Activated CD4-positive, alpha-beta memory T cell treated with anti-CD3 and anti-CD28 coated beads for 36 hours (primary cell): Measurements from ENCODE around the gene CD93. TPM values are rescaled to one million over a fixed set of nuclear protein-coding genes. Genes with fewer than 3 reads are reported as not detected.

Source experiments
- CTCF ChIA-PET: fragments of 350-600 bp; sonication (Branson Sonifier 250); formaldehyde crosslinking; loops from one replicate; lab custom pipeline; 2021; ENCODE audit warnings: antibody characterized with exemption, inconsistent platforms; lab: Charles Lee
- POLR2A ChIA-PET: fragments of 350-600 bp; sonication (Branson Sonifier 250); formaldehyde crosslinking; loops from one replicate; lab custom pipeline; 2021; ENCODE audit warnings: antibody characterized with exemption; lab: Charles Lee
- DNase-seq: peaks from one replicate; pipeline ENCODE4 v3.0.0-alpha.2; 2020
- H3K27ac Mint-ChIP-seq: one replicate; pipeline ENCODE4 v1.8.0; 2021; ENCODE audit warnings: mixed read lengths
- H3K27me3 Mint-ChIP-seq: one replicate; pipeline ENCODE4 v1.8.0; 2021; ENCODE audit warnings: mixed read lengths
- H3K36me3 Mint-ChIP-seq: one replicate; pipeline ENCODE4 v1.8.0; 2021; ENCODE audit warnings: mixed read lengths
- H3K4me1 Mint-ChIP-seq: one replicate; pipeline ENCODE4 v1.8.0; 2021; ENCODE audit warnings: low read depth, mixed read lengths
- H3K4me3 Mint-ChIP-seq: one replicate; pipeline ENCODE4 v1.8.0; 2021; ENCODE audit warnings: mild to moderate bottlenecking, mixed read lengths
- H3K9me3 Mint-ChIP-seq: one replicate; pipeline ENCODE4 v1.8.0; 2021; ENCODE audit warnings: mixed read lengths
- intact Hi-C: fragments of 100-400 bp; cut with micrococcal nuclease; formaldehyde crosslinking; loops from one replicate; pipeline ENCODE4 v1.15.1; 2023
- total RNA-seq, 2 experiments: library from RNA; stranded (reverse); gene quantifications; one replicate each; pipeline ENCODE4 v1.2.3, GENCODE V29; 2021

Gene CD93, protein sequence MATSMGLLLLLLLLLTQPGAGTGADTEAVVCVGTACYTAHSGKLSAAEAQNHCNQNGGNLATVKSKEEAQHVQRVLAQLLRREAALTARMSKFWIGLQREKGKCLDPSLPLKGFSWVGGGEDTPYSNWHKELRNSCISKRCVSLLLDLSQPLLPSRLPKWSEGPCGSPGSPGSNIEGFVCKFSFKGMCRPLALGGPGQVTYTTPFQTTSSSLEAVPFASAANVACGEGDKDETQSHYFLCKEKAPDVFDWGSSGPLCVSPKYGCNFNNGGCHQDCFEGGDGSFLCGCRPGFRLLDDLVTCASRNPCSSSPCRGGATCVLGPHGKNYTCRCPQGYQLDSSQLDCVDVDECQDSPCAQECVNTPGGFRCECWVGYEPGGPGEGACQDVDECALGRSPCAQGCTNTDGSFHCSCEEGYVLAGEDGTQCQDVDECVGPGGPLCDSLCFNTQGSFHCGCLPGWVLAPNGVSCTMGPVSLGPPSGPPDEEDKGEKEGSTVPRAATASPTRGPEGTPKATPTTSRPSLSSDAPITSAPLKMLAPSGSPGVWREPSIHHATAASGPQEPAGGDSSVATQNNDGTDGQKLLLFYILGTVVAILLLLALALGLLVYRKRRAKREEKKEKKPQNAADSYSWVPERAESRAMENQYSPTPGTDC
- 1 to 10 TPM; 1.8 to 1.9 TPM for total RNA-seq

DNA sequence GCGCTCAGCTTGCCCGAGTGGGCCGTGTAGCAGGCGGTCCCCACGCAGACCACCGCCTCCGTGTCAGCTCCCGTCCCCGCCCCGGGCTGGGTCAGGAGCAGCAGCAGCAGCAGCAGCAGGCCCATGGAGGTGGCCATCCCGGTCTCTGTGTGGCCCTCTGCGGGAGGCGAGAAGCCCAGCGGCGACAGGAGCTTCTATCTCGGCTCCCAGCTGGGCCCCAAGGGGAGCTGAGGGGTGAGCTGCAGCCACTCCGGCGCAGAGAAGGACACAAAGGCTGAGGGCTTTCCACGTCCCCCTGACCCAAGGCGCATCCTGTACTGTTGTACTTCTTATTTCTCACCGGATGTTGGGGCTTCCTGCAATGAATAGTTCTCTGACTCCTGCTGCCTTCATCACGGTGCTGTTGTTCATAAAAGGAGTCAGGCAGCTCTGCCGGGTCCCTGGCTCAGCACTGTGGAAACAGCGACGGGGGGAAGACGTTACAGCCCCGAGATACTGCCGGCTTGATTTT is at the start of gene CD93:
TSS of gene CD93 (minus strand) at position 269 of the 511 bp plus-strand sequence. CDS start at position 137, 132 bp downstream.
- peak within 1 kb of the TSS; percentile 51 for H3K27ac Mint-ChIP-seq
- peak; percentile 60 for DNase-seq
- peak within 1 kb of the TSS; percentile 35 for H3K4me3 Mint-ChIP-seq
- CTCF ChIA-PET = no interaction called here
- peaks cover 11% of the 10 kb centered on the region for H3K4me1 Mint-ChIP-seq
- H3K9me3 Mint-ChIP-seq = no peaks in the 10 kb centered on the region
- POLR2A ChIA-PET = no interaction called here
- H3K36me3 Mint-ChIP-seq = no peaks in the 10 kb centered on the region
- intact Hi-C loops = loop anchor here (5.0 kb wide), 1 partner anchor 61 kb away; no protein-coding TSS in a partner anchor
- peaks cover 2% of the 10 kb centered on the region for H3K27me3 Mint-ChIP-seq

DNA sequence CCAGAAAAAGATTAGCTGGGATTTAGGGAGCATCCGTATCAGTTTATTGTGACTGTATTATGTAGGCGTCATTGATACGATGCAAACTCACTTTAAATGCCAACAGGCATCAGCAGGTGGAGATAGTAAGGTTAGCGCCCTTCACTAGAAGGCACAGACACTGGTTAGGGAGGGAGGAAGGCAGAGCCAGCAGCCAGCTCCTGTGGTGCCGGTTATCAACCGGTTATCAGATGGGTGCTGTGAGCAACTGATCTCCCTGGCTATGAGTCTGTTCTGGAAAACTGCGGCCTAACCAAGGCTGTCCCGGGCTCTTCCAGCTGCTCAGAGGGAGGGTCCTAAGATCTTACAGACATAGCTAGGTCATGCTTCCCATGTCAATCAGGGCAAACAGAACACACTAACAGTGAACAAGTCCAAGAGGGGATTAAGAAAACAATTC is 47.5 kb upstream of the CD93 start:
- H3K36me3 Mint-ChIP-seq = no peaks in the 10 kb centered on the region

DNA sequence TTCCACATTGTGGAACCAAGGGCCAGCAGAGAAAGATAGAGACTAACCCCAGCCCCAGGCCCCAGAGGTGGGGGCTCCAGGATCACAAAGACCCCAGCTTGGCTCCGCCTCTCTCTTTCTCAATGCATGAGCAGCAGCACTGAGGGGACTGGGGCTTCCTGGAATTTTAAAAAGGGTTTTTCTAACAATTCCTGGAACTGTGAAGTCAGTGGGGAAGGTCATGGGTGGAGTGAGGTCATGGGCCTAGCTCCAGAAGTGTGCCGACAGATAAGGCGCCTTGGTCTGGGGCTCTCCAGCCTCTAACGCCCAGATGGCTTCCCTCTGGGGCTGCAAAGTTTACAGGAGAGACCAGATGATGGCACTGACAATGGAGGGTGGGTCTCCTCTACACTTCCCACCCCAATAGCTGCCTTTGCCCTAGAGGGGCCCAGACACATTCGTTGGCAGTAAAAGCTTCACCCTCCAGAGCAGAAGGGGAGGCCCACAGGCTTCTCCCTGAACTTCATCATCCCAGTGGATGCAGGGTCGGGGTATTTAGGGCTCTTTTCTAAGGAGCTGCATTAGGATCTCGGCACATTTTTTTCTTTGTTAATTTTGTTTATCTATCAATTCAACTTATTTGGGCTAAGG is 46.9 kb upstream of the CD93 start:
- POLR2A ChIA-PET = no interaction called here
- Mint-ChIP-seq H3K4me3 (no peak overlapping the region), H3K27me3 (no peaks in the 10 kb centered on the region), H3K27ac (no peak overlapping the region), H3K4me1 (no peaks in the 10 kb centered on the region), H3K36me3 (no peaks in the 10 kb centered on the region), H3K9me3 (no peaks in the 10 kb centered on the region)
- DNase-seq = no peak
- intact Hi-C loops = no loop called here
- CTCF ChIA-PET = no interaction called here

More for the DNA sequence above, 47.5 kb upstream of the CD93 start:
- POLR2A ChIA-PET = no interaction called here
- H3K4me3 Mint-ChIP-seq = no peak overlapping the region
- no peaks in the 10 kb centered on the region for H3K4me1 Mint-ChIP-seq
- DNase-seq = no peak
- CTCF ChIA-PET = no interaction called here
- no peaks in the 10 kb centered on the region for H3K27me3 Mint-ChIP-seq
- no peaks in the 10 kb centered on the region for H3K9me3 Mint-ChIP-seq
- H3K27ac Mint-ChIP-seq = no peak overlapping the region
- intact Hi-C loops = no loop called here

DNA sequence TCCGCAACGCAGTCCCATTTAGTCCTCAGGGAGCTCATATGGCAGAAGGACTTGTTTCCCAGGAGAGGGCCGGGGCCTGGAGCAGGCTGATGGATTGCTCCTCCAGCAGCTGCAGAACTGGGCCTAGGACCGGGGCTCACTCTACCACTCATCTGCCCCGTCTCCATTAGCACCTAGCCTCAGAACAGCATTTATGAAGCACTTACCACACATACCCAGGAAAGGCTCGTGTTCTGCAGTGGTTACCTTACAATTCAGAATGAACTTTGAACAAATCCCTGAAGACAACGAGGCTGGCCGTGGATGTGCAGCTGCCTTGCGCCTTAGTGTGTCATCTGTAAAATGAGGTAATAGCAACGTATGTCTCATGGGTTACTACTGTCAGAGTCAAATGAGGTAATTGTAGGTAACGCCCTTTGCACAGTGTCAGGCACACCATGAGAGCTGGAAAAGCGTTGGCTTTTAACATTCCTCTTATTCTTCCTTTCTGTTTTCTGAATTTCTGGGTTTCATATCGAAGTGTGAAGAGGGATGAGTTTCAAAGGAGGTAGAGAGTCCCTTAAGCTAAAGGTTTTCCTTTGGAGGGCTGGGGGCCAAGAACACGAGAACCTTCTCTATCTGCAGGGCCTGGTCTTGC is 46.3 kb upstream of the CD93 start:
- H3K9me3 Mint-ChIP-seq = no peaks in the 10 kb centered on the region
- no peak for DNase-seq

DNA sequence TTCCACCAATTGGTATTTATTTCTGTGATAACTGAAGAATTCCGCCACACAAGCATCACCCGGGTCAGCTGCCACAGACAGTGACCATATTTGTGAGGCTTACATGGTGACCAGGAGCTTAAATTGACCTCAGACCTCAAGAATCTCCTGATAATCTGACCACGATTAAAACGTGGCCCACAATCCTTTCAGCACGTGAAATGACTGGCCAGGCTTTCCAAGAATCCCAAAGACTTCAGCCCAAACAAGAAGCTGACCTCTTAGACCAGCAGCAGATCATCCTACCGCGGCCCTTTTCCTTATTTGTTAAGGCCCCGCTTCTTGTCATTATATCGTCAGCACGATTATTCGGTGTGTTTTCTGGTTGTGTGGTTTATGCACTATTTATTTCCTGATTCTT is 45.6 kb upstream of the CD93 start:
- no peaks in the 10 kb centered on the region for H3K27me3 Mint-ChIP-seq
- DNase-seq = no peak
- H3K4me1 Mint-ChIP-seq = no peaks in the 10 kb centered on the region
- intact Hi-C loops = no loop called here
- H3K4me3 Mint-ChIP-seq = no peak overlapping the region
- POLR2A ChIA-PET = no interaction called here
- H3K27ac Mint-ChIP-seq = no peak overlapping the region
- no peaks in the 10 kb centered on the region for H3K36me3 Mint-ChIP-seq
- CTCF ChIA-PET = interaction anchor here (1.1 kb wide), 1 partner anchor 310 kb away, joined by 3 read pairs; no protein-coding TSS in a partner anchor
- no peaks in the 10 kb centered on the region for H3K9me3 Mint-ChIP-seq

More for the DNA sequence above, 46.3 kb upstream of the CD93 start:
- CTCF ChIA-PET = no interaction called here
- Mint-ChIP-seq H3K4me3 (no peak overlapping the region), H3K4me1 (no peaks in the 10 kb centered on the region), H3K27ac (no peak overlapping the region), H3K36me3 (no peaks in the 10 kb centered on the region), H3K27me3 (no peaks in the 10 kb centered on the region)
- POLR2A ChIA-PET = no interaction called here
- intact Hi-C loops = no loop called here

DNA sequence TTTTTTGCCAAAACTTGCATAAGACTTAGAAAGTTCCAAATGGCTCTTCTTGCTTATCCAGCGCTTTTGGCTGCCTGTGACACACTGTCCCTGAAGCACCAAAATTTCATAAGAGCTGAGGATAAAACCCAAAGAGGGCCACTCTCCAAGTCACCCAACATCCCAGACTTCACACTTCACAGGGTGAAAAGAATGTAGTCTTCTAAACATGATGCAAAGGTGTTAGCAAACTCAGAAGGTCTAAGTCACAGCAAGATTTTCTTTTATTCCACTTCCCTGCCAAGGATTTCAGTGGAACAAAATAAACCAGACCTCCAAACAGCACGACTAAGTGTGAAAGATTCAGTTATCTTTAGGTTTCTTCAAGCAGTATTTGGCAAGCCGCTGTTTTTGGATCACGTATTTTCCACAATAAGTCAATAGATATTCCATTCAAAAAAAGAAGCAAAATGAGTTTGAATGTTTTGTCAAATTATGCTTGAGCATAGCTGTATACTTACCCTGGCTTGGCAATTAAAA is 44.6 kb upstream of the CD93 start:
- CTCF ChIA-PET = interaction anchor here (1.1 kb wide), 1 partner anchor 312 kb away, joined by 3 read pairs; no protein-coding TSS in a partner anchor
- no peaks in the 10 kb centered on the region for H3K27me3 Mint-ChIP-seq

DNA sequence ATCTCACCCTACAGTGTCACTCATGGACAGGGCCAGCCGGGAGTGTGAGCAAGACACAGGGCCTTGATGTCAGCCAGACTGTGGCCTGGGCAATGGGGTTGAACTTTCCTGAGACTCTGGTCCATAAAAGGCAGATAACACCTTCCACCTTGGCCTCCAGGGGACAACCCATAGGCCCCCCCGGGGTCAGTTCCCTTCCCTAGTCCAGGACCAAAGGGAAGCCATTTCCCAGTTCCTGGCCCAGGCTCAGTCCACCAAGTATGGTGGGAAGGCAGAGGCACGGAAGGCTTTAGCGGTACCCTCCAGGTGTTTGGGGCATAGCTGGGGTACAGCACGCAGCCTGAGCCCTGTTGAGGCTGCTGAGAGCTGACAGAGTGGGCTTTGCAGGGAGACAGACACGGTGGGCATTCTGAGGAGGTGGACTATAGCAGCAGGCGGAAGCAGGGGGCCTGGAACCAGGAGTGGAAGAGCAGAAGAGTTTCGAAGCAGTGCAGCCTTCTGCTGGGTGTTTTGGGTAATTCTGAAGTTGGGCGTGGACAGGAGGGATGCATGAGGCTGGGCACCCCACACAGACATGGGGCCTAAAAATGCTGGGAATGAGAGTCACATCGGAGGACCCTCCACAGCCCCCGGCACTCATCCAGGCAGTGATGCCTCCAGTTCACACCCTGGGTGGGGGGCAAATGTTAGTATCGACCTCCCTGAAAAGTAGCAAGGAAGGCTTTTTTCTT is 43.9 kb upstream of the CD93 start:
- Mint-ChIP-seq H3K4me3 (no peak overlapping the region), H3K27me3 (no peaks in the 10 kb centered on the region), H3K27ac (no peak overlapping the region), H3K4me1 (no peaks in the 10 kb centered on the region), H3K36me3 (no peaks in the 10 kb centered on the region), H3K9me3 (no peaks in the 10 kb centered on the region)
- ChIA-PET POLR2A (no interaction called here), CTCF (no interaction called here)
- DNase-seq = no peak
- intact Hi-C loops = no loop called here

More for the DNA sequence above, 44.6 kb upstream of the CD93 start:
- intact Hi-C loops = no loop called here
- POLR2A ChIA-PET = no interaction called here
- H3K27ac Mint-ChIP-seq = no peak overlapping the region
- H3K9me3 Mint-ChIP-seq = no peaks in the 10 kb centered on the region
- no peaks in the 10 kb centered on the region for H3K36me3 Mint-ChIP-seq
- no peak for DNase-seq
- no peaks in the 10 kb centered on the region for H3K4me1 Mint-ChIP-seq
- no peak overlapping the region for H3K4me3 Mint-ChIP-seq

DNA sequence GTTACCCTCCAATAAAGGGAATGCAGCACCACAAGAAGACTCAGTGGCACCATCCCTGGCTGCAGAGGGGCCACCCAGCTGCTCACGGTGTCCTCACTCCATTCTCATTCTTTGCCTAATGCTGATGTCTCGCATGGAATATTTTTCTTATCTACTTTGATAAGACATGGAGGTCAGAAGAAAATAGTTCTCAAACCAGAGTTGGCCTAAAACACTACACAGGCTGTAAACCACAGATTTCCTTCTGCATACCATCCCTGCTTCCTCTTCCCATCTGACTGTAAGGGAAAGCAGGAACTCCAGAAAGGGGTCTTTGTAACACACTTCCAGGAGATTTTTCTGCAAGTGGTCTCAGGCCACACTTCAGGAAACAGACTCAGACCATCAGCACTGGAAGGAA is 43.1 kb upstream of the CD93 start:
- Mint-ChIP-seq H3K4me1 (no peaks in the 10 kb centered on the region), H3K27ac (no peak overlapping the region), H3K27me3 (no peaks in the 10 kb centered on the region), H3K36me3 (no peaks in the 10 kb centered on the region), H3K9me3 (no peaks in the 10 kb centered on the region), H3K4me3 (no peak overlapping the region)
- ChIA-PET CTCF (no interaction called here), POLR2A (no interaction called here)
- intact Hi-C loops = no loop called here
- no peak for DNase-seq

DNA sequence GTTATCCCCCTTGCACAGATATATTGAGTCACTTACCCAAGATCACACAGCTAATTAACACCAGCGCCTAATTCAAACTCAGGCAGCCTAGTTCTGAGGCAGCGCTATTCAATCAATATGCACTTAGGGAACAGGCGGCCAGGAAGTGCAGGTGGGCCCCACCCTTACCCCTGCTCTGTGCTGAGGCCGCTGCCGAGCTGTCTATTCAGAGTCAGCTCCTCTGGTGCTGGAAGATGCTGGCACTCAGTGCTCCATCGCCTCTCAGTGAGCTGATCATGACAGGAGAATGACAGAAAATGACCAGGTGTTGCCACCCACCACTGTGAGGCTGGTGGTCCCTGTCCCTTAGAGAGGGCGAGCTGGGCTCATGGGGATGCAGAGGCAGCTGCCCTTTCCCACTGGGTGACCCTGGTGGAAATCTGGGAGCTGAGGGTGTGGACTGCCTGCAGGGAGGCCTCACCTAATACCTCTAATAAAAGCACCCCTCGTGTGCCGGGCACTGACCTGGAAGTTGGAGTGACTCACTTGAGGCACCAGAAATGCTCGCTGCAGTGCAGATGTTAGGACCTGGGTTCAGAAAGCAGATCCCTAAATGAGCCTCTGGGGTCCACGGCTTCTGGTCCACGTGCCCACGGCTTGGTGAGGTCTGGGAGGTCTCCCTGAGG is 42.5 kb upstream of the CD93 start:
- H3K27ac Mint-ChIP-seq = no peak overlapping the region

DNA sequence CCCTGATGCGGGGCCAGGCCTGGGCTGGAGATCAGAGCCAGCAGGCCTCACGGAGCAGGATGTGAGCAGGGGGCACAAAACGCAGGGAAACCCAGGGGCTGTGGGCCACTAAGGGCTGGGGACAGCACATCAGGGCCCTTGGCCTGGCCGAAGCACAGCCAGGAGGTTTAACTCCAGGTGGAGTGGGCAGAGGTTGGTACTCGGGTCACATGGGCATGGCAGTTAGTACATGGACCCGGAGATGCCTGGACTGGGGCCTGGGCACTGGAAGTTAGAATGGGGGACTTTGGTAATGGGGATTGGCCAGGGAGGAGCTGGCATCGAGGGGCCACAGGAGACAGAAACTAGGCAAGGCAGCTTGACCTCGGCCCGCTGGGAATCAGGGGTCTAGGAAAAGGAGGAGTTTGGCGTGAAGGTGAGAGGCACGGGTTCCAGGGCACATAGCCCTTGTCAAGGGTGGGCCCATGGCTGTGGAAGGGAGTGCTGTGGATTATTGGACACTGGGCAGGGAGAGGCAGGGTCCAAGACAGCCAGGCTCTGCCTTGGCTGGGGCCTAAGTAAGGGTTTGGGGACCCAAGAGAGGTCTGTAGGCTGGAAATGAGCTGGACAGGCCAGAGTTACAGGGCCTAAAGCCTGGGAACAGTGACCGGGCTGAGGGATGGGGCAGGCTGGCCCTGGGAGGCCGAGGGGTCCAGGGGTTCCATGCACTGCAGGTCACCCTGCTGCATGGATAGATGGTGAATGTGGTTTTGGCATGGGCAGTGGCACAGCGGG is 41.6 kb upstream of the CD93 start:
- Mint-ChIP-seq H3K4me3 (no peak overlapping the region), H3K9me3 (no peaks in the 10 kb centered on the region), H3K36me3 (no peaks in the 10 kb centered on the region), H3K4me1 (no peaks in the 10 kb centered on the region), H3K27ac (no peak overlapping the region), H3K27me3 (no peaks in the 10 kb centered on the region)
- ChIA-PET POLR2A (no interaction called here), CTCF (no interaction called here)
- DNase-seq = no peak
- intact Hi-C loops = no loop called here

More for the DNA sequence above, 42.5 kb upstream of the CD93 start:
- H3K27me3 Mint-ChIP-seq = no peaks in the 10 kb centered on the region
- POLR2A ChIA-PET = no interaction called here
- no peaks in the 10 kb centered on the region for H3K4me1 Mint-ChIP-seq
- intact Hi-C loops = no loop called here
- CTCF ChIA-PET = no interaction called here
- DNase-seq = no peak
- H3K9me3 Mint-ChIP-seq = no peaks in the 10 kb centered on the region
- H3K4me3 Mint-ChIP-seq = no peak overlapping the region
- H3K36me3 Mint-ChIP-seq = no peaks in the 10 kb centered on the region
